GM10248 (cell line): ENCODE measurements around the gene GOLGA6L24.
"Not testable (repeated sequence)": the region's sequence is repeated elsewhere in the genome, so short reads cannot be mapped to it uniquely, and the experiment has no call there.

Experiments
- CTCF ChIA-PET: fragments of 300-600 bp; sonication (Branson Sonifier 250); formaldehyde crosslinking; extraction: SDS; loops from one replicate; lab custom pipeline; 2021; ENCODE audit warnings: antibody characterized with exemption; lab: Yijun Ruan, JAX
- POLR2A ChIA-PET: fragments of 350-650 bp; sonication (Branson Sonifier 250); formaldehyde crosslinking; extraction: SDS; loops from one replicate; lab custom pipeline; 2020; ENCODE audit warnings: antibody characterized with exemption; lab: Yijun Ruan, JAX
- DNase-seq: peaks from one replicate; pipeline ENCODE4 v3.0.0; 2012; ENCODE audit errors: extremely low spot score

The GOLGA6L24 gene

GRCh38 chr15:28357984-28358383, at the start of gene GOLGA6L24:
GOLGA6L24 (minus strand) TSS chr15:28358084; CDS start chr15:28358023, 61 bp downstream.
- CTCF ChIA-PET, DNase-seq, POLR2A ChIA-PET: not testable (repeated sequence)

- CTCF ChIA-PET, POLR2A ChIA-PET, DNase-seq: not testable (repeated sequence)
Measured at GRCh38 chr15:28402774-28403435, 45.0 kb upstream of the GOLGA6L24 start.

- DNase-seq, CTCF ChIA-PET, POLR2A ChIA-PET: not testable (repeated sequence)
Measured at GRCh38 chr15:28396022-28396421, 38.1 kb upstream of the GOLGA6L24 start.

GRCh38 chr15:28380053-28380452, 22.2 kb upstream of the GOLGA6L24 start:
- DNase-seq, POLR2A ChIA-PET, CTCF ChIA-PET: not testable (repeated sequence)

- CTCF ChIA-PET, DNase-seq, POLR2A ChIA-PET: not testable (repeated sequence)
Measured at GRCh38 chr15:28378364-28378763, 20.5 kb upstream of the GOLGA6L24 start, which contains the start of gene GOLGA8F. GOLGA8F (plus strand) TSS chr15:28378664; CDS start chr15:28378762, 98 bp downstream.

- DNase-seq, CTCF ChIA-PET, POLR2A ChIA-PET: not testable (repeated sequence)
Measured at GRCh38 chr15:28365502-28365901, 7.6 kb upstream of the GOLGA6L24 start.

- POLR2A ChIA-PET, CTCF ChIA-PET, DNase-seq: not testable (repeated sequence)
Measured at GRCh38 chr15:28322129-28322588, 35.7 kb downstream of the GOLGA6L24 start, which contains the start of gene HERC2. HERC2 (minus strand) TSS chr15:28322179; CDS start chr15:28321433, 746 bp downstream.

GRCh38 chr15:28321358-28322078, 36.4 kb downstream of the GOLGA6L24 start:
- POLR2A ChIA-PET, CTCF ChIA-PET, DNase-seq: not testable (repeated sequence)

GRCh38 chr15:28319725-28320124, 38.2 kb downstream of the GOLGA6L24 start:
- CTCF ChIA-PET, DNase-seq, POLR2A ChIA-PET: not testable (repeated sequence)

GRCh38 chr15:28318828-28319227, 39.1 kb downstream of the GOLGA6L24 start:
- DNase-seq, CTCF ChIA-PET, POLR2A ChIA-PET: not testable (repeated sequence)

- CTCF ChIA-PET, DNase-seq, POLR2A ChIA-PET: not testable (repeated sequence)
Measured at GRCh38 chr15:28318122-28318521, 39.8 kb downstream of the GOLGA6L24 start.

- POLR2A ChIA-PET, DNase-seq, CTCF ChIA-PET: not testable (repeated sequence)
Measured at GRCh38 chr15:28316958-28317357, 40.9 kb downstream of the GOLGA6L24 start.

GRCh38 chr15:28310454-28310853, 47.4 kb downstream of the GOLGA6L24 start:
- CTCF ChIA-PET, DNase-seq, POLR2A ChIA-PET: not testable (repeated sequence)

- CTCF ChIA-PET, POLR2A ChIA-PET, DNase-seq: not testable (repeated sequence)
Measured at GRCh38 chr15:28308718-28309117, 49.2 kb downstream of the GOLGA6L24 start.
